ENCODE data around the gene CKAP5.

The CKAP5 gene

GRCh38 chr11:46890665-46891064 lies 44.6 kb upstream of the CKAP5 start:
- POLR2A ChIA-PET: no interaction called here
- no peak for TF ChIP-seq TARDBP (IDR thresholded peaks at IDR 0.05)
- TF ChIP-seq ZNF384 (IDR thresholded peaks at IDR 0.05): no peak
- TF ChIP-seq PKNOX1 (IDR thresholded peaks at IDR 0.05): no peak
- no peak for DNase-seq (ENCODE audit: extremely low spot score)
- CTCF ChIA-PET: interaction anchor here (0.6 to 1.3 kb wide), 3 partner anchors 26 to 262 kb away, joined by 3 to 6 read pairs (median 3); no protein-coding TSS in a partner anchor

GRCh38 chr11:46889689-46890475 lies 43.8 kb upstream of the CKAP5 start:
- POLR2A ChIA-PET: no interaction called here
- CTCF ChIA-PET: interaction anchor here (0.8 to 1.3 kb wide), 2 partner anchors 27 to 263 kb away, joined by 3 to 6 read pairs; no protein-coding TSS in a partner anchor
- peak; percentile 74 for DNase-seq (ENCODE audit: extremely low spot score)
- TF ChIP-seq HDGF (IDR thresholded peaks at IDR 0.05; ENCODE audit: borderline replicate concordance) (no peak), SUZ12 (IDR thresholded peaks at IDR 0.05) (no peak), LEF1 (IDR thresholded peaks at IDR 0.05; ENCODE audit: borderline replicate concordance) (no peak), PKNOX1 (IDR thresholded peaks at IDR 0.05) (no peak), ARNT (IDR thresholded peaks at IDR 0.05) (no peak), TARDBP (IDR thresholded peaks at IDR 0.05) (no peak), BHLHE40 (IDR thresholded peaks at IDR 0.05; ENCODE audit: borderline replicate concordance) (no peak), NFRKB (IDR thresholded peaks at IDR 0.05) (no peak), SP1 (IDR thresholded peaks at IDR 0.05) (no peak), ZNF384 (IDR thresholded peaks at IDR 0.05) (no peak), CTBP1 (IDR thresholded peaks at IDR 0.05; ENCODE audit: borderline replicate concordance) (no peak), FOXK2 (IDR thresholded peaks at IDR 0.05) (no peak), FOXM1 (IDR thresholded peaks at IDR 0.05; ENCODE audit: borderline replicate concordance) (no peak), L3MBTL2 (conservative IDR thresholded peaks at IDR 0.05) (no peak), FOXA1 (IDR thresholded peaks at IDR 0.05) (no peak), ELF4 (IDR thresholded peaks at IDR 0.05) (no peak)

DNA sequence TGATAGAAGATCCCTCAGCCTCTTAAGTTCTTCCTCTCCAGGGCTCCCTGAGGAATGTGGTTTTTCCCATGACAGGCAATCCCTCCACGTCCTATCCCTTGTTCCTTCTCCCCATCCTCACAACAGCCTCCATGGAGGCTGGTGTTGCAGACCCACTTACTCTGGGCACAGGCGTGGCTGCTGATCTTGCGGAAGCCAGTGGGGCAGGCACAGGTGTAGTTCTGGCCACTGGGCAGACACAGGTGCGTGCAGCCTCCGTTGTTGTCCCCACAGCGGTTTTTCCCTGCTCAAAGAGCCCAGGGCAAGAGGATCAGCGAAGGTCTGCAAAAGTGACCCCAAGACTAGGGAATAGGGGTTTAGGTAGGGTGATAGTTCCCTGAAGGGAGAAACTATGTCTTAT lies 43.2 kb upstream of the CKAP5 start:
- no peak for DNase-seq (ENCODE audit: extremely low spot score)
- ChIA-PET POLR2A (no interaction called here), CTCF (no interaction called here)
- no peak for TF ChIP-seq CTBP1 (IDR thresholded peaks at IDR 0.05; ENCODE audit: borderline replicate concordance)

DNA sequence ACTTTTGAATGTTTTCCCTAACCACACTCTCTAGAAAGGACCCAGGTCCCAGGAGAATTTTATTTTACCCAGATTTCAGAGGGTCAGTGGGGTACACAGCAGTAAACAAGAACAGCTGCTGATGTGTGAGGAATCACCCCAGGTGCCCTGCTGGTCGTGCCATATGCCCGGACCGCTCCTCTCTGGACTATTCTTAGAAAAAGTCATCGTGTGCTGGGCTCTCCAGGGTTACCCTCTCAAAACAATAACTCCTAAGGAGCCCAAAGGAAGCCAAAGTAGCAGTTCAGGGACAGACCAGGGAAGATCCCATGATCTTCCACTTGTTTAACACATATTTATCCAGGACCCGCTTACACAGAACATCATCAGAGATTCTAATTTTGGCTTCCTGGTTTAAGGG lies 42.6 kb upstream of the CKAP5 start:
- POLR2A ChIA-PET: no interaction called here
- no peak for DNase-seq (ENCODE audit: extremely low spot score)
- CTCF ChIA-PET: interaction anchor here (1.4 kb wide), 1 partner anchor 265 kb away, joined by 6 read pairs; no protein-coding TSS in a partner anchor
- no peak for TF ChIP-seq FOXK2 (IDR thresholded peaks at IDR 0.05)
- TF ChIP-seq NFRKB (IDR thresholded peaks at IDR 0.05): no peak
- TF ChIP-seq FOXM1 (IDR thresholded peaks at IDR 0.05; ENCODE audit: borderline replicate concordance): no peak
- TF ChIP-seq PKNOX1 (IDR thresholded peaks at IDR 0.05): no peak
- no peak for TF ChIP-seq SP1 (IDR thresholded peaks at IDR 0.05)
- no peak for TF ChIP-seq FOXA1 (IDR thresholded peaks at IDR 0.05)
- no peak for TF ChIP-seq HDGF (IDR thresholded peaks at IDR 0.05; ENCODE audit: borderline replicate concordance)
- TF ChIP-seq ELF4 (IDR thresholded peaks at IDR 0.05): no peak
- TF ChIP-seq SUZ12 (IDR thresholded peaks at IDR 0.05): no peak
- TF ChIP-seq ZNF384 (IDR thresholded peaks at IDR 0.05): no peak
- TF ChIP-seq CTBP1 (IDR thresholded peaks at IDR 0.05; ENCODE audit: borderline replicate concordance): no peak
- TF ChIP-seq BHLHE40 (IDR thresholded peaks at IDR 0.05; ENCODE audit: borderline replicate concordance): no peak
- no peak for TF ChIP-seq LEF1 (IDR thresholded peaks at IDR 0.05; ENCODE audit: borderline replicate concordance)
- TF ChIP-seq ARNT (IDR thresholded peaks at IDR 0.05): no peak
- TF ChIP-seq TARDBP (IDR thresholded peaks at IDR 0.05): no peak
- no peak for TF ChIP-seq L3MBTL2 (conservative IDR thresholded peaks at IDR 0.05)

GRCh38 chr11:46886211-46886610 lies 40.1 kb upstream of the CKAP5 start:
- TF ChIP-seq ARNT (IDR thresholded peaks at IDR 0.05) (no peak), ELF4 (IDR thresholded peaks at IDR 0.05) (no peak), HDGF (IDR thresholded peaks at IDR 0.05; ENCODE audit: borderline replicate concordance) (no peak), BHLHE40 (IDR thresholded peaks at IDR 0.05; ENCODE audit: borderline replicate concordance) (no peak), FOXK2 (IDR thresholded peaks at IDR 0.05) (no peak), ZNF384 (IDR thresholded peaks at IDR 0.05) (no peak), FOXM1 (IDR thresholded peaks at IDR 0.05; ENCODE audit: borderline replicate concordance) (no peak), PKNOX1 (IDR thresholded peaks at IDR 0.05) (no peak), LEF1 (IDR thresholded peaks at IDR 0.05; ENCODE audit: borderline replicate concordance) (no peak), TARDBP (IDR thresholded peaks at IDR 0.05) (no peak), SP1 (IDR thresholded peaks at IDR 0.05) (no peak), NFRKB (IDR thresholded peaks at IDR 0.05) (no peak), SUZ12 (IDR thresholded peaks at IDR 0.05) (no peak)
- no peak for DNase-seq (ENCODE audit: extremely low spot score)
- CTCF ChIA-PET: no interaction called here
- POLR2A ChIA-PET: interaction anchor here (1.1 kb wide), 1 partner anchor 277 kb away, joined by 3 read pairs; no protein-coding TSS in a partner anchor
